A673 (cell line): ENCODE results near the gene PRH1. TPM values are rescaled to one million over a fixed set of nuclear protein-coding genes. Genes with fewer than 3 reads are reported as not detected.

ENCODE experiments used
- BruUV-seq: library from RNA; stranded (reverse); fragments of 400-500 nt; replicated peaks from 2 replicates; lab custom pipeline; 2021; lab: Mats Ljungman, UMichigan
- CTCF ChIA-PET: fragments of 300-600 bp; sonication (Branson Sonifier 250); formaldehyde crosslinking; loops from one replicate; lab custom pipeline; 2022; ENCODE audit warnings: antibody characterized with exemption; lab: Charles Lee
- POLR2A ChIA-PET: fragments of 300-600 bp; sonication (Branson Sonifier 250); formaldehyde crosslinking; loops from one replicate; lab custom pipeline; 2022; ENCODE audit warnings: antibody characterized with exemption; ENCODE audit not compliant: low non-redundant PET; lab: Charles Lee
- DNase-seq: peaks from one replicate; pipeline ENCODE4 v3.0.0-alpha.2; 2015; ENCODE audit warnings: low spot score
- H3K27ac ChIP-seq: fragments of 200-600 bp; sonication (generic); 2 replicates; pipeline ENCODE4 v1.5.1; 2016; ENCODE audit warnings: mixed run types, low read depth, mild to moderate bottlenecking, mixed read lengths, antibody characterized with exemption, low read length; ENCODE audit not compliant: poor library complexity, severe bottlenecking
- H3K27me3 ChIP-seq: fragments of 200-600 bp; sonication (generic); replicated peaks from 2 replicates; pipeline ENCODE4 v1.6.1; 2017; ENCODE audit warnings: mixed run types, low read depth, mild to moderate bottlenecking, mixed read lengths, antibody characterized with exemption, low read length; ENCODE audit not compliant: insufficient read depth, poor library complexity
- H3K36me3 ChIP-seq: fragments of 200-600 bp; sonication (generic); 2 replicates; pipeline ENCODE4 v1.6.1; 2016; ENCODE audit warnings: mixed run types, mild to moderate bottlenecking, mixed read lengths, antibody characterized with exemption, low read length; ENCODE audit not compliant: insufficient read depth, poor library complexity, severe bottlenecking
- H3K4me1 ChIP-seq: fragments of 200-600 bp; sonication (generic); 2 replicates; pipeline ENCODE4 v1.6.1; 2017; ENCODE audit warnings: mixed run types, mild to moderate bottlenecking, mixed read lengths, antibody characterized with exemption, low read length; ENCODE audit not compliant: insufficient read depth, poor library complexity, severe bottlenecking
- H3K4me3 ChIP-seq: fragments of 200-600 bp; sonication (generic); 2 replicates; pipeline ENCODE4 v1.5.1; 2016; ENCODE audit warnings: low read depth, mixed run types, mild to moderate bottlenecking, mixed read lengths, low read length; ENCODE audit not compliant: poor library complexity, severe bottlenecking
- H3K9me3 ChIP-seq: fragments of 200-600 bp; sonication (generic); 2 replicates; pipeline ENCODE4 v1.6.1; 2016; ENCODE audit warnings: mixed run types, low read depth, mild to moderate bottlenecking, mixed read lengths, antibody characterized with exemption, low read length; ENCODE audit not compliant: poor library complexity, severe bottlenecking
- CTCF ChIP-seq: fragments of 300-800, 200-600 bp; sonication (generic); conservative IDR thresholded peaks from 2 replicates; pipeline ENCODE4 v1.5.1; 2017; ENCODE audit warnings: low read depth, mild to moderate bottlenecking, antibody characterized with exemption, low read length, moderate library complexity, mixed read lengths
- EZH2 ChIP-seq: fragments of 200-600 bp; sonication (generic); IDR thresholded peaks from 2 replicates; pipeline ENCODE4 v1.6.1; 2017; ENCODE audit warnings: borderline replicate concordance, low read depth, mild to moderate bottlenecking, mixed read lengths, antibody characterized with exemption, low read length; ENCODE audit not compliant: poor library complexity, severe bottlenecking
- intact Hi-C: fragments of 100-400 bp; cut with micrococcal nuclease; formaldehyde crosslinking; loops from one replicate; pipeline ENCODE4 v1.10.0; 2022; ENCODE audit not compliant: unreplicated experiment
- total RNA-seq: library from RNA; stranded (reverse); gene quantifications from 2 replicates; pipeline ENCODE4 v1.2.3, GENCODE V29; 2021

PRH1 gene
- total RNA-seq, 1 experiment from 2014 or later = 21.8 TPM

DNA sequence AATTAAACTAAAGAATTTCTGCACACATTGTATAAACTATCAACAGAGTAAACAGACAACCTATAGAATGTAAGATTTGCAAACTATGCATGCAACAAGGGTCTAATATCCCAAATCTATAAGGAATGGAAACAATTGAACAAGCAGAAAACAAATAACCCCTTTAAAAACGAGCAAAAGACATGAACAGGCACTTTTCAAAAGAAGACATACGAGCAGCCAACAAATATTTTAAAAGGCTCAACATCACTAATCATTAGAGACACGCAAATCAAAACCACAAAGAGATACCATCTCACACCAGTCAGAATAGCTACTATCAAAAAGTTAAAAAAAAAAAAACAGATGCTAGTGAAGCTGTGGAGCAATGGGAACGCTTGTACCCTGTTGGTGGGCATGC is 20.6 kb upstream of the PRH1 start:
- BruUV-seq = no TSS peak
- no peak overlapping the region for H3K4me3 ChIP-seq
- no peaks in the 10 kb centered on the region for H3K4me1 ChIP-seq
- H3K27me3 ChIP-seq = no peaks in the 10 kb centered on the region
- ChIA-PET POLR2A (no interaction called here), CTCF (no interaction called here)
- no peak for DNase-seq
- TF ChIP-seq EZH2 = no peak
- TF ChIP-seq CTCF = no peak
- intact Hi-C loops = no loop called here
- H3K27ac ChIP-seq = no peak overlapping the region
- no peaks in the 10 kb centered on the region for H3K36me3 ChIP-seq
- H3K9me3 ChIP-seq = peaks cover 24% of the 10 kb centered on the region

DNA sequence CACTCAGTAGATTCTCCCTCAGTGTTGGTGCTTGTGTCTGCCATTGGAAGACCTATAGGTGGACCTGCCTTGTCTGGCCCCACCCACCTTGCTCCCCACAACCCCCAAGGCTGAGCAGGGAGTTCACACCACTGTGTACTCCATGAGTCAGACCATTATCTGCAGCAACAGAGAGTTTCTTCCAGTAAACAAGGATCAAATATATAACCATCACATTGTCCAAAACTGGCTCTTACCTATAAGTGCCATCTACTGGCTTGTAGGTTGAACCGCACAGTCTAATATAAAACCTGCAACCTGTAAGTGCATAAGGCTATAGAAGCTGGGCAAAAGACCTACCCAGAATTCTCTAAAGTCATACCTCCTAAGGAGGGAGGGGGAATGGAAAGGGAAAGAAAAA is 17.4 kb upstream of the PRH1 start:
- TF ChIP-seq CTCF (0 out of 2 replicates have a peak, but pooled peaks have one; percentile 24), EZH2 (no peak)
- Histone ChIP-seq H3K4me3 (no peak overlapping the region), H3K9me3 (peaks cover 24% of the 10 kb centered on the region), H3K27me3 (no peaks in the 10 kb centered on the region), H3K4me1 (no peaks in the 10 kb centered on the region), H3K27ac (no peak overlapping the region), H3K36me3 (no peaks in the 10 kb centered on the region)
- intact Hi-C loops = no loop called here
- DNase-seq = no peak
- no TSS peak for BruUV-seq
- ChIA-PET POLR2A (interaction anchor here (0.6 kb wide), 1 partner anchor 13 kb away, joined by 3 read pairs; no protein-coding TSS in a partner anchor), CTCF (interaction anchor here (0.9 kb wide), 1 partner anchor 130 kb away, joined by 3 read pairs; no protein-coding TSS in a partner anchor)

DNA sequence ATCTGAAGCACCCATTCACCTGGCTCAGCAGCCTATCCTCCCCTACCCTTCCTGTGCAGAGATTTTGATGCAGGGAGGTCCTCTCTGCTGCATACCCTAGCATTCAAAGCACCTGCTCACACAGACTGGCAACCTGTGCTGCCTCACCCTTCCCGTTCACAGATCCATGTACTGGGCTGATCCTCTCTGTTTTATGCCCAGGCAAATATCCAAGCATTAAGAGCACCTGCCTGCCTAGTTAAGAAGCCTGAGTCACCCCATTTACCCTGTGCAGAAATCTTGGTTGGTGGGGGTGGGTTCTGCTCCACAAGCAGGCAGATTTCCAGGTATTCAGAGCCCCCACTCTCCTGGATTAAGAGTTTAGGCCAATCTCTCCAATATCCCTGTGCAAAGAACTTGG is 16.9 kb upstream of the PRH1 start:
- H3K4me3 ChIP-seq = no peak overlapping the region
- H3K9me3 ChIP-seq = peaks cover 24% of the 10 kb centered on the region
- no peak for DNase-seq
- no peak for TF ChIP-seq EZH2
- TF ChIP-seq CTCF = no peak
- CTCF ChIA-PET = interaction anchor here (0.9 kb wide), 1 partner anchor 130 kb away, joined by 3 read pairs; no protein-coding TSS in a partner anchor
- intact Hi-C loops = no loop called here
- no peaks in the 10 kb centered on the region for H3K27me3 ChIP-seq
- no TSS peak for BruUV-seq
- no peaks in the 10 kb centered on the region for H3K36me3 ChIP-seq
- H3K27ac ChIP-seq = no peak overlapping the region
- POLR2A ChIA-PET = no interaction called here
- no peaks in the 10 kb centered on the region for H3K4me1 ChIP-seq
